Right lobe of liver (tissue), 4 donors: ENCODE measurements around the gene SVOPL.

Experiments used
- POLR2A ChIP-seq: fragments of 450-650 bp; IDR thresholded peaks from one replicate; pipeline ENCODE4 v1.6.1; 2017; ENCODE audit warnings: antibody characterized with exemption, mild to moderate bottlenecking
- TF ChIP-seq, protein P1 (sequence below), 4 donors: fragments of 200-600 bp in 3 of 4; fragments of 450-650 bp in 1 of 4; IDR thresholded peaks; one replicate each; pipeline versions ENCODE4 v1.5.1 to v1.8.0; 2016 to 2022; ENCODE audit warnings: antibody characterized with exemption in 4 of 4, mild to moderate bottlenecking in 2 of 4
- donor health status: DM: no; HTN: no; CAD: no.
- donor health status: DM: no; HTN: no; CAD: no.
- donor health status: DM: no; HTN: yes; CAD: no.

DNA sequence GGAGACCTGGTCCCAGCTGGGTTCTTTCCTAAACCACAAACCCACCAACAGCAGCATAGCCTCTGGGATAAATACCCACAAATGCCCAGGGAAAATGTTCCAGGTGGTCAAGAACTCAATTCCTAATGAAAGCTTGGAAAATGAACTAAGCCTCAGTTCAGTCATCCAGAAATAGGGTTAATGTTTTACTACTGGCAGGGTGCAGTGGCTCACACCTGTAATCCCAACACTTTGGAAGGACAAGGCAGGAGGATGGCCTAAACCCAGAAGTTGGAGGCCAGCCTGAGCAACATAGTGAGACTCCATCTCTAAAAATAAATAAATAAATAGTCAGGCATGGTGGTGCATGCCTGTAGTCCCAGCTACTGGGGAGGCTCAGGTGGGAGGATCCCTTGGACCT lies 82.2 kb downstream of the SVOPL start:
- TF ChIP-seq, protein P1, sequence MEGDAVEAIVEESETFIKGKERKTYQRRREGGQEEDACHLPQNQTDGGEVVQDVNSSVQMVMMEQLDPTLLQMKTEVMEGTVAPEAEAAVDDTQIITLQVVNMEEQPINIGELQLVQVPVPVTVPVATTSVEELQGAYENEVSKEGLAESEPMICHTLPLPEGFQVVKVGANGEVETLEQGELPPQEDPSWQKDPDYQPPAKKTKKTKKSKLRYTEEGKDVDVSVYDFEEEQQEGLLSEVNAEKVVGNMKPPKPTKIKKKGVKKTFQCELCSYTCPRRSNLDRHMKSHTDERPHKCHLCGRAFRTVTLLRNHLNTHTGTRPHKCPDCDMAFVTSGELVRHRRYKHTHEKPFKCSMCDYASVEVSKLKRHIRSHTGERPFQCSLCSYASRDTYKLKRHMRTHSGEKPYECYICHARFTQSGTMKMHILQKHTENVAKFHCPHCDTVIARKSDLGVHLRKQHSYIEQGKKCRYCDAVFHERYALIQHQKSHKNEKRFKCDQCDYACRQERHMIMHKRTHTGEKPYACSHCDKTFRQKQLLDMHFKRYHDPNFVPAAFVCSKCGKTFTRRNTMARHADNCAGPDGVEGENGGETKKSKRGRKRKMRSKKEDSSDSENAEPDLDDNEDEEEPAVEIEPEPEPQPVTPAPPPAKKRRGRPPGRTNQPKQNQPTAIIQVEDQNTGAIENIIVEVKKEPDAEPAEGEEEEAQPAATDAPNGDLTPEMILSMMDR (IDR thresholded peaks at IDR 0.05), result no peak
- no peak for TF ChIP-seq POLR2A
